ENCODE results near the gene UBE2M. TPM values are rescaled to one million over a fixed set of nuclear protein-coding genes. Genes with fewer than 3 reads are reported as not detected.

UBE2M gene
- polyA plus RNA-seq, 1 experiment, result 82.5 TPM

DNA sequence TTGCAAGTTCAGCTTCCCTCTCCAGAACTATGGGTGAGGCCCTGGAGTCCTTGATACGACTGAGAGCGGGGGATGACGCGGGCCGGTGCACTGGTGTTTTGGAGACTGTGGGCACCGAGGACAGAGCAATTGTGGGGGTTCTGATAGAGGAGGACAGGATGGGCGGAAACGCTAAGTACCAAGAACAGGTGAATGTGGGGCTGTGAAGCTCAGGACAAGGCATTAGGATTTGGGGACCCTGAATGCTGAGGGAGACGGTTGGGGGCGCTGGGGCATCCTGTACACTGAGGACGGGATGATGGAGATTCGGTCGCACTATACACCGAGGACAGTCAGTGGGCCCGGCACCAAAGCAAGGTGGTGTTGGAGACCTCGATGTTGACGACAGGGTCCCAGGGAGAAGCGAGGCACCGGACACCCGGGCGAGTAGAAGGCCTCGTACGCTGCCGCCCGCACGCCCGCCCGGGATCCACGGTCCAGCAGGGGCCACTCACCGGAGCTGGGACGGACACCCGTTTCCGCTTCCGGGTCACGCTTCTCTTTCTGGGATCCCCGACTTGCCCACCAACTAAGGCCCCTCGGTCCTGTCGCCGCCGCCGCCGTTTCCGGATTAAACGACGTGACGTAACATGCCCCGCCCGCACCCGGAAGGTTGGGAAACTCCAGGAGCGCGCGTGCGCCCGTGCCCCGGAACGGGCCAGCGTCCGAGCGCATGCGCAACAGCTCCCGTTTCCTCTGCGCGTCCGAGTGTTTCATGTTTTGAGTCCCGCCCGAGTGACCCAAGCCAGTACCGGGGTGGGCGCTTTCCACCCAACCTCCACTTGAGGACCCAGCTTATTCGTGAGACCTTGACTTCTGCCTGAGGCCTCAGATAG, 3.7 kb downstream of the UBE2M start, which contains the start of gene CHMP2A:
Gene CHMP2A, minus strand, starts transcription at position 612 of the 875 bp plus-strand sequence. CDS start 893 bp downstream, outside the sequence.
- Histone ChIP-seq H3K4me3 (ENCODE audit: low read depth, low read length) (peak within 1 kb of the TSS; percentile 87), H3K27ac (ENCODE audit: low read depth, low read length) (peak within 1 kb of the TSS; percentile 91), H3K27me3 (ENCODE audit: control insufficient read depth, insufficient read depth, low read length) (no peaks in the 10 kb centered on the region), H3K9me3 (ENCODE audit: control insufficient read depth, insufficient read depth, low read length) (no peaks in the 10 kb centered on the region; the same call in 1 of the 2 replicates)
- POLR2A ChIA-PET, result interaction anchor here (0.9 to 3.8 kb wide), 6 partner anchors 8 to 198 kb away, joined by 3 to 47 read pairs (median 8); partner anchors contain the start of genes TRIM28 and ZBTB45
- DNase-seq (ENCODE audit: low read depth, low spot score), result peak; percentile 90
- CTCF ChIA-PET, result interaction anchor here (0.7 to 3.4 kb wide), 3 partner anchors 26 to 41 kb away, joined by 3 to 18 read pairs (median 5); partner anchors contain the start of gene ZBTB45
- TF ChIP-seq, protein P1, sequence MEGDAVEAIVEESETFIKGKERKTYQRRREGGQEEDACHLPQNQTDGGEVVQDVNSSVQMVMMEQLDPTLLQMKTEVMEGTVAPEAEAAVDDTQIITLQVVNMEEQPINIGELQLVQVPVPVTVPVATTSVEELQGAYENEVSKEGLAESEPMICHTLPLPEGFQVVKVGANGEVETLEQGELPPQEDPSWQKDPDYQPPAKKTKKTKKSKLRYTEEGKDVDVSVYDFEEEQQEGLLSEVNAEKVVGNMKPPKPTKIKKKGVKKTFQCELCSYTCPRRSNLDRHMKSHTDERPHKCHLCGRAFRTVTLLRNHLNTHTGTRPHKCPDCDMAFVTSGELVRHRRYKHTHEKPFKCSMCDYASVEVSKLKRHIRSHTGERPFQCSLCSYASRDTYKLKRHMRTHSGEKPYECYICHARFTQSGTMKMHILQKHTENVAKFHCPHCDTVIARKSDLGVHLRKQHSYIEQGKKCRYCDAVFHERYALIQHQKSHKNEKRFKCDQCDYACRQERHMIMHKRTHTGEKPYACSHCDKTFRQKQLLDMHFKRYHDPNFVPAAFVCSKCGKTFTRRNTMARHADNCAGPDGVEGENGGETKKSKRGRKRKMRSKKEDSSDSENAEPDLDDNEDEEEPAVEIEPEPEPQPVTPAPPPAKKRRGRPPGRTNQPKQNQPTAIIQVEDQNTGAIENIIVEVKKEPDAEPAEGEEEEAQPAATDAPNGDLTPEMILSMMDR (IDR thresholded peaks at IDR 0.05; ENCODE audit: low read depth, low read length), result no peak

DNA sequence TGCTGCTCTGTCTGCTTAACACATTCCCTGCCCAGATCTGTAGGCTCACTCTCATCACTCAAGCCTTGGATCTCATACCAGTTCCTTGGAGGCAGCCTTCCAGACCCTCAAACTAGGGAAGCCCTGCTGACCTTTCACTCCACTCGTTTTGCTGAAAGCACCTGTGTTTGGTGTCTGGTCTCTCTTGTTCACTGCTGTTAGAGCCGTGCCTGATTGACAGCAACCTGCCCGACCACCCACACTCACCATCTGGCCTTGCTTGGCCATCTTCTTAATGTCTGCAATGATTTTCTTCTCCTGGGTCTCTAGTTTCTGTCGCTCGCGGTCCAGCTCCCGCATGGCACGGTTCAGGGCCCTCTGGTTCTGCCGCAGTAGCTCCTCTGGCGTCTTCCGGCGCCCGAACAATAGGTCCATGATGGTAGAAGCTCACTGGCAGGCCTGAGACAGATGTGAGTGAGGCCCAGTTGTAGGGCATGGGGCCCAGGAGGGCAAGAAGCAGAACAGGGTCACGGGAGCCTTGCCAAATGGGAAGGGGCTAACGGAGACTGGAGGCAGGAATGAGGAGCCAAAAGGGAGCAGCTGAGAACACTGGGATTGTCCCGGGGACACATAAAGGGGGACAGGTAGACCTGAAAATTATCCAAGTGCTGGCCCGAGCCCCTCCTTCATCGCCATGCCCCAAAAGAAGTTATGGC, 4.5 kb downstream of the UBE2M start:
- no peaks in the 10 kb centered on the region for H3K27me3 ChIP-seq (ENCODE audit: control insufficient read depth, insufficient read depth, low read length)
- H3K27ac ChIP-seq (ENCODE audit: low read depth, low read length), result peak overlapping the region; percentile 91
- H3K9me3 ChIP-seq (ENCODE audit: control insufficient read depth, insufficient read depth, low read length), result no peaks in the 10 kb centered on the region; the same call in 1 of the 2 replicates
- CTCF ChIA-PET, result interaction anchor here (1.5 to 3.4 kb wide), 2 partner anchors 27 to 34 kb away, joined by 5 to 18 read pairs; partner anchors contain the start of gene ZBTB45
- TF ChIP-seq, protein P1 (IDR thresholded peaks at IDR 0.05; ENCODE audit: low read depth, low read length), result no peak
- DNase-seq (ENCODE audit: low read depth, low spot score), result no peak
- POLR2A ChIA-PET, result interaction anchor here (0.8 to 3.8 kb wide), 6 partner anchors 8 to 197 kb away, joined by 3 to 47 read pairs (median 7); partner anchors contain the start of genes TRIM28 and ZBTB45
- H3K4me3 ChIP-seq (ENCODE audit: low read depth, low read length), result peak overlapping the region; percentile 87

DNA sequence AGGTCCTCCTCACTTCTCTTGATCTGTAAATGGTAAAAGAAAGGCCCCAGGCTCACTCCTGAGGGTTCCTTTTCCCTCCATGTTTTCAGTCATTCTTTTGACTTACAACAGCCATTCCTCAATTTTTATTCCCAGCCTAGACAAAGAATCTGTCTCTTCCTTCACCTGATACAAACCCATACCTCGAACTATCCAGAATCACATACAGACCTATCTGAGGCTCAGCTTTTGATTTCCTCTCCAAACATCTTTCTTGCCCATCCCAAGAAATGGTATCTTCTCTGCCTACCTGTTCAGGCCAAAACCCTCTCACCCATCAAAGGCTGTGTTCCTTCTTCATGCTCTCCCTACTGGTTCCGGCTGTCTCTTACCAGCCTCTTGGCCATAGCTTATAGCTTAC, 5.8 kb downstream of the UBE2M start:
- Histone ChIP-seq H3K4me3 (ENCODE audit: low read depth, low read length) (no peak overlapping the region), H3K27me3 (ENCODE audit: control insufficient read depth, insufficient read depth, low read length) (no peaks in the 10 kb centered on the region), H3K9me3 (ENCODE audit: control insufficient read depth, insufficient read depth, low read length) (no peaks in the 10 kb centered on the region), H3K27ac (ENCODE audit: low read depth, low read length) (no peak overlapping the region)
- no peak for DNase-seq (ENCODE audit: low read depth, low spot score)
- ChIA-PET POLR2A (interaction anchor here (2.0 to 3.8 kb wide), 2 partner anchors 8 to 33 kb away, joined by 4 to 47 read pairs; partner anchors contain the start of genes TRIM28 and ZBTB45), CTCF (interaction anchor here (3.4 kb wide), 1 partner anchor 33 kb away, joined by 18 read pairs; the partner anchor contains the start of gene ZBTB45)
- TF ChIP-seq, protein P1 (IDR thresholded peaks at IDR 0.05; ENCODE audit: low read depth, low read length), result no peak

DNA sequence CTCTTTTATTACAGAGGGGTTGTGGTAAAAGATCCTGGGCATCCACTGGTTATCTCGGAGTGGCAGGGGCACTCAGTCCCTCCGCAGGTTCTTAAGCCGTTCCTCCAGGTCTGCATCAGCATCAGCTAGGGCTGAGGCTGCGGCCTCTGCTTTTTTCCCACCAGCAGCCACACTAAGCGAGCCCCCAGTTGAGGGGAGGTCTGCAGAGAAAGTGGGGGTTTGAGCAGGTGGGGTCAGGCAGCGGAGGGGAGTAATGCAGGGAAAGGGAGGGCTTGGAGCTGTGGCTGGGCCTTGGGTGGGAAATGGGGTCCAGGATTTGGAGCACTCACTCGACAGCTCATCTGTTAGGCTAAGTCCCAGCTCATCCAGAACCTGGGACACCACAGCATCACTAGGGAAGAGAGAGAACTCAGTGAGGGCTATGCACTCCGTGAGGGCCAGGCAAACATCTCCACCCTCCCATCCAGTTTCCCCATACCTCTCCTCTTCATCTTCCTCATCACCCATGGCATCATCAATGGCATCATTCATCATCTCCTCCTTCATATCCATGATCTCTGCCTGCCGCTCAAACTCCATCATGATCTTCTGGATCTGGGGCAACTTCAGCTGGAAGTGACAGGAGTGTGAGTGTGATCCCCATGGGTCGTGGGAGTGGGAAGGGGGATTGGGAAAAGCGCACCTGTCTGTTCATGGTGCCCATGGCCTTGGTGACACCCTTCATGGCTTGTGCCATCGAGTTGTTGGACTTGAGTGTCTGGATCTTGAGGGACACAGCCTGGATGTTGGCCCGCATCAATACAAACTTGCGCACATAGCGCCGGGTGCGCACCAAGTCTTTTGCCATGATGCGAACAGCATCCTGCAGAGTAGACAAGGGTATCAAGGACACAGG, 6.6 kb downstream of the UBE2M start:
- Histone ChIP-seq H3K27me3 (ENCODE audit: control insufficient read depth, insufficient read depth, low read length) (no peaks in the 10 kb centered on the region), H3K4me3 (ENCODE audit: low read depth, low read length) (no peak overlapping the region), H3K9me3 (ENCODE audit: control insufficient read depth, insufficient read depth, low read length) (no peaks in the 10 kb centered on the region), H3K27ac (ENCODE audit: low read depth, low read length) (no peak overlapping the region)
- TF ChIP-seq, protein P1 (IDR thresholded peaks at IDR 0.05; ENCODE audit: low read depth, low read length), result no peak
- no peak for DNase-seq (ENCODE audit: low read depth, low spot score)
- POLR2A ChIA-PET, result interaction anchor here (2.0 to 3.8 kb wide), 2 partner anchors 7 to 32 kb away, joined by 4 to 47 read pairs; partner anchors contain the start of genes TRIM28 and ZBTB45
- CTCF ChIA-PET, result no interaction called here
